Measurements from ENCODE around the gene REEP1.
"Not testable (repeated sequence)": the region's sequence is repeated elsewhere in the genome, so short reads cannot be mapped to it uniquely, and the experiment has no call there.

The REEP1 gene

GRCh38 chr2:86223140-86223926, 114.1 kb downstream of the REEP1 start:
- no peak for FAIRE-seq

DNA sequence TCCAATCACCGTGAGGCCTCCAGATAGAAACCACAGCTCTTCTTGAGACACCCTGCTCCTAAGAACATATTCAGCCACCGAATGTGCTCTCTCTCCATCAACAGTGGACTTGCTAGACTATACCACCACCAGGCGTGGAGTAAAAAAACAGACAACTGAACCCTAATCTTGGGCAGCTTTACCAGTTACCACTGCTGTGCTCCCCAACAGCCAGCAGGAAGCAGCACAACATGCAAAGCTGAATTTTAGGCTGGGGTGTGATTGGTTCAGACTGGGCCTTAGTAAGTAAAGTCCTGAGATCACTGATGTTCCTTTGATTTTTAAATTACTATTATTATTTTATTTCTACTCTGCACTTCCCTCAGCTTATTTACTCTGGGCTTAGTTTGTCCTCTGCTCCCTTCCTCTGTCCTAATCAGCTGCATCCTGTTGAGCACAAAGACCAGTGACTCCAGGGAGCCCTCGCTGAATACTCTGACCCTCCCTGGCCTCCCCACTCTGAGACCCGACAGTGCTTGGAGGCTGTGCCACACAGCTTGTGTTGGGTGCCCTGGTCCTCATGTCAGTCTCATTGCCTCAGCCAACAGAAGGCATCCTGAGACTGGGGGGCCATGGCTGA, 116.3 kb downstream of the REEP1 start:
- no peak for FAIRE-seq

- no peak for FAIRE-seq
Measured at GRCh38 chr2:86219896-86220295, 117.5 kb downstream of the REEP1 start.

- no peak for FAIRE-seq
Measured at GRCh38 chr2:86218124-86218523, 119.3 kb downstream of the REEP1 start.

DNA sequence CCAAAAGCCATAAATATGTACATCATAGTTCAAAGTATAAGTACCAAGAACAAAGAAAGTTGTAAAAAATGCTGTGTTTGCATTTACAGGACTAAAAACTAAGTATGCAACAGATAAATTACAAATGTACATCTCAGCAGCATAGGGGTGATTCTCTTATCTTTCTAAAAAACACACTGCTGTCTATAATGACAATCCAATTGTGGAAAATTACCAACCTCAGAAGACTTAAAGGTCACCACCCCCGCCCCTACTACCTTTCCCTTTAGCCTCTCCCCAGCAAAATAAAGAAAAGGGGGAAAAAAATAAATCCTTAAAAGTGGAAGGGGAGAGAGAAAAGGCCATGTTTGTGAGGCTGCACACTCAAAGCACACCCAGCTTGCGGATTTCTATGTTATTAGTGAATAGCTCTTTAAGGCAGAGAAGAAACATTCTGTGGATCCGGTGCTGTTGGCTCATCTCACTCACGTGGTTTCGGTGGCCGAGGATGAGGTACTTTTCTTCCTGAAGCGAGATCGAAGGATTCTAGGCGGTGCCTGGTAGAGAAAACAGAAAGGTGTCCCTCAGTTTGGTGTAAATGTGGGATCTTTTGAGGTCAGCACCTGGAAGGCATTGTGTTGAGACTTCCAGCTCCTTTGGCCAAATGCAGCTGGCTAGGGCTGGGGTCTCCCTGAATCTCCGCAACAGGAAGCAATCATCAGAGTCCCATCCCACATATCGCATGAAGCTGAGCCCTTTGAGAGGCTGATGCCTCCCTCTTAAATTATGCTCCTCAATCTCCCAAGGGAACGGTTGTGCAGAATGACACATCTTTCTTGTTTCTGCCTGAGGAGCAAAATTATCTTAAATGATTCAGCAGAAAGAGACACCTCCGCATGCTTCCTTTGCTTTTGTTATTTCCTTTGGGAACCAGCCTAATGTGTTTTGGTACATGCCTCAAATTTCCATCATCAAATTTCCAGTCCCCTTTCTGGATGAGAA, 120.6 kb downstream of the REEP1 start:
- FAIRE-seq, result no peak

DNA sequence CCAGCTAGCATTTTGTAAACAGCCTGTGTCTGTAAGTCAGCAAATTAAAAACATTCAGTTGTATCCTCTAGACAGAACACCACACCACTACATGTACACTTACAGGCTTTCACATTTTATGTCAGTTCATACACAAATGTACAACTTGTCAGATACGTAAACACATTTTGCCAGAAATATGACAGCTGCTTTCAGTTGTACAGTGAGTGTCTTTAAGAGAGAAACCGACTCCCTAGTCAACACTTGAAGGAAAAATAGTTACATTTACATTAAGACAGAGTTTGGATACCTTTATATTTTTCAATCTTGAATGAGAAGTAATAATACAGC, 123.0 kb downstream of the REEP1 start:
- peak; percentile 47 for FAIRE-seq

GRCh38 chr2:86213699-86214502, 123.5 kb downstream of the REEP1 start:
- FAIRE-seq, result no peak

DNA sequence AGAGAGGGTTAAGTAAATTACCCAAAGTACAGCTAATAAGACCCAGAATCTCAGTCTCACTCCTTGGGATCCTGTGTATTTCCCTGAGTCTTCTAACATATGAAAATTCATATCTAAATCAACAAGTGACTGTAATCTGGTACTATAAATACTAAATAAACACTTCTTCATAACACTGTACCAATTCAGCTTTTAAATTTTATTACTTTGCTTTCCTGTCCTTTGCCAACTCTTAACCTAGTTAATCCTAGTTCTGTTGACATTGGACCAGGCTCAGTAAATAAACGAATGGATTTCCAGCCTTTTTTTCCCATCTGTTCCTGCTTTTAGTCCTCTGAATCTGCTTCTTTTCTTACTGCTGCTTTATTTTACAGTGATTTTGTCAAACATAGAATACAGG, 124.4 kb downstream of the REEP1 start:
- FAIRE-seq, result peak; percentile 73

DNA sequence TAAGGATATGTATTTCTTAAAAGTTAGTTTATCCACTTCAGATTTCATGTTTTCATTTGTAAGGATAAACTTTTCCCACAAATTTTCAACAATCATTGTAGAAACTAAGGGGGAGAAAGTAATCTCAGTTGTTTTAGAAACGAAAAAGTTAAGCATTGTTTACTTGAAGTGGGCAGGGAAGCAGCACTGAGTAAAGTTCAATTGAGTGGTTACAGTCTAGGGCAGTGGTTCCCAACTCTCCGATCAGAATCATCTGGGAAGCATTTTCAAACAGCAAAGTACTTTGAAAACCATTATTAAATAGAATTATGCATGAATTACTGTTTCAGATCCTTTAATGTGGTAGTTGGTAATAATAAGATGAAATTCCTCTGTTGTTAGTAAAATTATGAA, 125.6 kb downstream of the REEP1 start:
- no peak for FAIRE-seq

GRCh38 chr2:86211033-86211795, 126.2 kb downstream of the REEP1 start:
- no peak for FAIRE-seq

DNA sequence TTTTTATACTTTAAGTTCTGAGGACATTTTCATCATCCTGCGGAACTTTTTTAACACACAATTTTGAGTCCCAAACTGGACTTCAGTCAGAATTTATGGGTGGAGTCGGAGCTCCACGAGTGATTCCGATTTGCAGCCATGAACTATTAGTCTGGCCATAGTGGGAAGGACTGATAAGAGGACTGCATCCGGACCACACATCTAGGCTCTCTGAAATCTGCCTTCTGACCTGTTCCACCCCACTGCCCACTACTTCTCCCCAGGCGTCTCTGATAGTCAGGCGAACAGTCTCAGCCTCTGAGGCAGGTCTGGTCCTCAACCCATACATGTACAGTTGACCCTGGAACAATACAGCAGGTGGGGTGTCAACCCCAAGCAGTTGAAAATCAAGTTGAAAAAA, 133.0 kb downstream of the REEP1 start:
- FAIRE-seq, result no peak

DNA sequence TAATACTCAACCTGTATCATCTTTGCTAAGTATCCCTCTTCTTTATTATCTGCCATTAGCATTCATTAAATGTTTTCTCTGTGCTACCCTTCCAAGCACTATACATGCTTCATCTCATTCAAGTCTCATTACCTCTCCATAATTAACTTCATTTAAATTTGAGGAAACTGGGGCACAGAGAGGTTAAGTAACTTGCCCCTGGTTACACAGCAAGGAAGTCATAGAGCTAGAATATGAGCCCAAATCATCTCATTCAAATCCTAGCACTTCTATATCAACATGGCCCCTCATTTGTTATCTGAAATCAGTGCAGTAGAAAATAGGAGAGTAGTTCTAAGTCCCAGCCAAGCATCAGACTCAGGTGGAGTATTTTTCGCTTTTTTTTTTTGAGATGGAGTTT, 133.8 kb downstream of the REEP1 start:
- FAIRE-seq, result no peak

- FAIRE-seq, result no peak
Measured at GRCh38 chr2:86202702-86203101, 134.7 kb downstream of the REEP1 start.

- no peak for FAIRE-seq
Measured at GRCh38 chr2:86202336-86202692, 135.1 kb downstream of the REEP1 start.

GRCh38 chr2:86201671-86202335, 135.6 kb downstream of the REEP1 start:
- FAIRE-seq, result no peak

GRCh38 chr2:86200564-86200963, 136.9 kb downstream of the REEP1 start:
- FAIRE-seq, result not testable (repeated sequence)

DNA sequence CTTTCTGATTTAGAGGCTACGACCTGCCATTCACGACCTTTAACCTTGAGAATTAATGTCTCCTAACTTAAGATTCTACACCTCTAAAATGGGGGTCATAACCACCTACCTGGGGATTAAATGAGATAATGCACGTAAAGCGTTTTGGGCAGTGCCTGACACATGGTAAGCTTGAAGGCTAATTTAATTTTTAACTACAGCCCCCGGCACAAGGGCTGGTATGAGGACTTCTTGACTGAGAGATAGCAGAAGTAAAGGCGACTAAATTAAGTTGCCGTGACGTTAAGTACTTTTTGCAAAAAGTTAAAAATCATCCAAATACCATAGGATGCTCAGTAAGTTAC, 137.6 kb downstream of the REEP1 start:
- no peak for FAIRE-seq

GRCh38 chr2:86195808-86196387, 141.5 kb downstream of the REEP1 start:
- FAIRE-seq, result no peak

GRCh38 chr2:86195055-86195807, 142.2 kb downstream of the REEP1 start, which contains the start of gene IMMT:
Gene IMMT, minus strand, starts transcription at chr2:86195462. Its CDS starts 80 bp downstream, at chr2:86195382.
- FAIRE-seq, result no peak

DNA sequence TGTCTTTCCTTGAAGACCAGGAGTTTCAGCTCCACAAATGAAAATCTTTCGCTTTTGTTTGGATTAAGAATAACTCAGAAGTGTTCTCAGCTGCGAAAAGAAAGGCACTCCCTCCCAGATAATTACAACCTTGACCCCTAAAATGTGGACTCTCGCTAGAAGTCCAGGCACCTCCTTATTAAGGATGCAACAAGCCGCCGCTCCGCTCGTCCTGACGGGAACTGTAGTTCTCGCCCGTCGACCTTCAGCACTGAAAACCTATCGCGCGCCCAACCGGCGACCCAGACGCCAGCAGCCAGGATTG, 142.7 kb downstream of the REEP1 start:
- FAIRE-seq, result no peak

All from islet of Langerhans (tissue), 1 donor.